Breast epithelium (tissue), 3 donors: ENCODE measurements around the gene MVB12B.

Experiments
- CTCF ChIP-seq, 3 donors: fragments of 450-650 bp; IDR thresholded peaks; one replicate each; pipeline ENCODE4 v1.5.1; 2016 to 2017; ENCODE audit warnings: antibody characterized with exemption in 3 of 3, mild to moderate bottlenecking in 3 of 3, moderate library complexity in 3 of 3
- POLR2A ChIP-seq: fragments of 450-650 bp; IDR thresholded peaks from one replicate; pipeline ENCODE4 v1.6.1; 2016; ENCODE audit warnings: antibody characterized with exemption, mild to moderate bottlenecking, moderate library complexity
- POLR2AphosphoS5 ChIP-seq, 3 donors: sonication (generic); formaldehyde crosslinking; IDR thresholded peaks; one replicate each; pipeline ENCODE4 v1.6.1; 2017; ENCODE audit warnings: antibody characterized with exemption in 3 of 3

GRCh38 chr9:126475933-126476555, 149.4 kb downstream of the MVB12B start:
- TF ChIP-seq CTCF (IDR thresholded peaks at IDR 0.05) = no peak
- TF ChIP-seq POLR2AphosphoS5 (IDR thresholded peaks at IDR 0.05) = no peak
- no peak for TF ChIP-seq POLR2A
